ENCODE results near the gene THBS3.

Gene THBS3

DNA sequence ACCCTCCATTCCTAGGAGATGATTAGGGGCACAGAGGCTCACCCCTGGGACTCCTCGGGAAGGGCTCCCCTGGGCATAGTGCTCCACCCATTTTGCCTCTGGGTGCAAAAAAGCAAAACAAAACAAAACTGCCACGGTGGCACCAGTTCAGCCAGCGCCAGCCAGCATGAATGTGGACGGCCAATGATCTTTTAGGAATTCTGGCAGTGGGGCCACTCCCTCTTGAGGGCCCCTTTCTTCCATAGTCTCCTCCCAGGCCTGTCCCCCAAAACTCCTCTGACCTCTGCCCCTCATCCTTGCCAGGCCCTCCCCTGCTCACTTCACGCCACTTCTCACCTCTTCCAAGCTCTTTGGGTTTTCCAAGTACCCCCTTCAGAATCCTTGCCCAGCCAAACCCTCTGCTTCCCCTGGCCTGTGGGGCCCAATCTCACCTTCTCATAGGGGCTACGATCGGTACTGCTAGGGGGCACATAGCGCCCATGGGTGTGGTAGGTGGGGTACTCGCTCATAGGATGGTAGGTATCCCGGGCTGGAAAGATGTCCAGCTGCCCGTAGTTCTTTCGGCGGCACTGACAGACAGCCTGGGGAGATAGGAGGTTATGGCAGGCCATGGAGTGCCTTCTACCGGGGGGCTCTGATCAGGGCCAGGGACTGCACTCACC, 20.8 kb downstream of the THBS3 start:
- no peak for DNase-seq

DNA sequence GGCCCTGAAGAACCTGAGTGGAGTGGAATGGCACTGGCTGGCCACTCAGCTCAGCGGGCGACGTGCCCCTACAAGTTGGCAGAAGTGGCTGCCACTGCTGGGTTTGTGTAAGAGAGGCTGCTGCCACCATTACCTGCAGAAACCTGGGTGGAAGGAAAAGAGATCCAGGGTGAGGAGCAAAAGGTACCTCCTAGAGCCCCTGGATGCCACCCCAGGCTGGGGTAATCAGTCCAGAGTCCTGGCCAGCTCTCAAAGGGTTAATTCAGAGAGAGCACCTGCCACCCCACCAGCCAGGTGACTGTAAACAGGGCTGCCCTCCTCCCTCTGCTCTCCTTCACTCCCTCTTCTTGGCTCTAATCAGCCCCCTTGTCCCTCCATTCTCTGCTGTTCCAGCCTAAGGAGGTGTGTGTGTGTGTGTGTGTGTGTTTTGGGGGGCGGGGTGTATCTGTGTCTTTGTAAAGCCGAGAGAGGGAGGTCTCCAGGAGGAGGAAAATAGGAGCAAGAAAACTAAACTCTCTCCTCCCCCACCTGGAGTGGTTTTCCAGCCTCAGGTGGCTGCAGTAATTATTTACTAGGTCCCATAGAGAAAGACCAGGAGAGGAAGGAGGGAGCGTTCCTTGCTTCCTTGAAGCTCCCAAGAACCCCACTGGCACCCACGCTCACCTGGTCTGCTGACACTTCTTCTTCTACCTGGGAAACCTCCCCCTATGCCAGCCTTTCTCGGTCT, 21.5 kb downstream of the THBS3 start:
- DNase-seq: peak; percentile 64

DNA sequence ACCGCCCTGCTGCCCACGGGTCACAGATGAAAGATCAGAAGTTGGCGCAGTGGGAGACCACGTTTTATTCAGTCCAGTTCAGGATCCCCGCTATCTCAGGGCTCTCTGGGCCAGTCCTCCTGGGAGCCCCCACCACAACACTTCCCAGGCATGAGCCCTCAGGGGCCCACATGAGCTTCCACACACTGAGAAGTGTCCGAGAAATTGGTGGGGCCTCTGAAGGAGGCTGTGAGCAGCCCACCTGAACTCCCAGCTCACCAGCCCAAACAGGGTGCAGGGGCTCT, 22.0 kb downstream of the THBS3 start:
- no peak for DNase-seq

DNA sequence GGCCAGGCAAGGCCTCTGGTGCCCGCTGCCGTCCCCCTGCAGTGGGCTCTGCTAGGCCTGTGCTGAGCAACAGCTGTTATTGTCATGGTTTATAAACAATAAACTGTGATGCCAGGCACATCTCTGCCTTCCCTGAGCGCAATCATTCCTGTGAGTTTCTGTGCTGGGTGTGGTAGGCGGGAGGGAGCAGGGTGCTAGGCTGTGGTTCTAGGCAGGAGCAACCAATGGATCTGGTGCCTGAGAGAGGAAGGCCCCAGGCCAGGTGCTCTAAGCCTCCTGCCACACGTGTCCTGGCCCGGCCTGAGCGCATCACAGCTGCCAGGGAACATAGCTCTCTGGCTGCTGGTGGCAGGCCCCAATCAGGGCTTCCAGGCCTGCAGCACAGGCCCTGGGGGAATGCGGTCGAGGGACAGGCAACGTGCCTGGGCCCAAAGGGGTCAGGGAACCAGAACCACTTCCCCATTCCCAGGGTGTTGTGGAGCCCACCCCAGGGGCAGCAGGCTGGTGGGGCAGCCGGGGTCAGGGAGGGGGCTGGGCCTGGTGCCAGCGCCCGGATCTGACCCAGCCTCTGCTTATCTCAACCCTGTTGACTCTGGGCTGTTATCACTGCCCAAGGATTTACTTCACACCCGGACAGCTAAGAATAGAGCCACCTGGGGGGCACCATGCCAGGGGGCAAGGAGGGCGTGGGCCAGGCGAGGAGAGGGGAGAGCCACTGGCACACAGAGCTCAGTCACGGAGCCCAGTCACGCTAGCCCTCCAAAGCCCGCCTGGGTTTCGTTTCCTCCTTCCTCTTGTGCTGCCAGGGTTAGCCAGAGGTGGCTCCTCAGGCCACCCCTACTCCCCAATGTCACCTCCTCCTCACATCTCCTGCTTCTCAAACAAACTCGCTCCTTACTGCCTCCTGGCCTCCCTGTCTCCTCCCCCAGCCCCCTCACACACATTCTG, 22.6 kb downstream of the THBS3 start:
- DNase-seq: no peak

DNA sequence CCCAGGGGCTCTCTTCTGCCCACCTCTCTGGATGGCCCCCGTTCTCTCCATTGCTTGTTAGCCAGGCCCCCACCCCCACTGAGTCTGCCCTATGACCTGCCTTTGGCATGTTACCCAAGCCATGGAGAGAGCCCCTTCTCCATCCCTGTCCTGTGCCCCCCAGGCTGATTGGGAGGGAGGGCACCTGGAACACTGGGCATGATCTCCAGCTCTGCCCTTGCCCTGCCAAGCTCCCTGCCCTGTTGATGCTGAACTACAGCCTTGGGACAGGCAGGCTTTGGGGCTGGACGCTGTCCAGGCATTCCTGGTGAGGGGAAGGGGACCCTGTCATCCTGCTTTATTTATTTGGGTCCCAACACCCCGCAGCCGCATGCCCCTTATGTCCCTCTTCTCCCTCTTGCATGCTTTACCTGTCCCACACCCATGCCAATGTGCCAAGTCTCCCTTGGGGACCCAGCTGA, 23.3 kb downstream of the THBS3 start:
- DNase-seq: no peak

DNA sequence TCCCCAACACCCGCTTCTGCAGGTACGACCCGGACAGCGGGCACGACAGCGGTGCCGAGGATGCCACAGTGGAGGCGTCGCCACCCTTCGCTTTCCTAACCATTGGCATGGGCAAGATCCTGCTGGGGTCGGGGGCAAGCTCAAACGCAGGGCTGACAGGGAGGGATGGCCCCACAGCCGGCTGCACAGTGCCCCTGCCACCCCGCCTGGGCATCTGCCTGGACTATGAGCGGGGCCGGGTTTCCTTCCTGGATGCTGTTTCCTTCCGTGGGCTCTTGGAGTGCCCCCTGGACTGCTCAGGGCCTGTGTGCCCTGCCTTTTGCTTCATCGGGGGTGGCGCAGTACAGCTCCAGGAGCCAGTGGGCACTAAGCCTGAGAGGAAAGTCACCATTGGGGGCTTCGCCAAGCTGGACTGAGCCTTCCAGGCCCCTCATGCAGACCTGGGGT, 23.9 kb downstream of the THBS3 start:
- no peak for DNase-seq

DNA sequence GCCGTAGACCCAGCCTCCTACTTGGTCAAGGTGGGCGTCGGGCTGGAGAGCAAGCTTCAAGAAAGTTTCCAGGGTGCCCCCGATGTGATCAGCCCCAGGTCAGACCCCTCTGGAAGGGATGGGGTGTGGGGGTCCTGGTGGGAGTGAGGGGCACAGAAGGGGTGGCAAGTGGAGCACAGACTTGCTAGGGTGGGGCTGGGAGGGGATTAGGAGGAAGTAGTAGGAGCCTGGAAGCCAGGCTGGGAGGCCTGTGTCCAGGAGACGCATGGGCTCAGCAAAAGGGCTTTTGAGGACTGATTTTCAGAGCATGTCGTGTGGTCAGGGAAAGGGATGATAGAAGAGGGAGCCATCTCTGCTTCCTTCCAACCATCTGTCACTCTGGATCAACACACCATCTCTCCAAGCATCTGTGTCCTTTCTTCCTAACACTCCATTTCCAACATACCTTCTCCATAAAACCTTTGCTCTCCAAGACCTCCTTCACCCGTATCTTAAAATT, 25.6 kb downstream of the THBS3 start:
- no peak for DNase-seq

DNA sequence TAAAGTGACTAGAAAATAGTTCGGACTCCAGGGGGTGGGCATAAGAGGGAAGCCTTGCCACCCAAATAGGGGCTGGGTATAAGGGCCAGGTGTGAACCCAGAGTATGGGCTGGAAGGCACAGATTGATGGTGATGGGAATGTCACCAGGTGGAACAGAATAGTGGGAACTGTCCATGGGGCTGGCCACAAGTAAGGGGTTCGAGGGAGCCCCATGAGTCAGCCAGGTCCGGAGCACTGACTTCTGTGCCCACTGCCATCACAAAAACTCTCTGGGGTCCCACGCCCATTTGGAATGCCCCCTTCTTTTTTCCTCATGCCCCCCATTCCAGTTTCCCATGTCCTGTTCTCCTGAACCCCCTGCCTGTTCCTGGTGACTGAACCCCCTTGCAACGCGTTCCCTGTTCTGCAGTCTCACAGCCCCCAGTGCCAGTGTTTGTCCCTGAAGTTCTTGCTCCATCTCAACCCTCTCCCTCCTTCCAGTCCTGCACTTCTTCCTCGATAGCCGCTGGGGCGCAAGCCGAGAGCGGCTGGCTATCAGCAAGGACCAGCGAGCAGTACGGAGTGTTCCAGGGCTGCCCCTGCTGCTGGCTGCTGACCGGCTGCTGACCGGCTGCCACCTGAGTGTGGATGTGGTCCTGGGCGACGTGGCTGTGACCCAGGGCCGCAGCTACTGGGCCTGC, 26.2 kb downstream of the THBS3 start:
- DNase-seq: no peak

DNA sequence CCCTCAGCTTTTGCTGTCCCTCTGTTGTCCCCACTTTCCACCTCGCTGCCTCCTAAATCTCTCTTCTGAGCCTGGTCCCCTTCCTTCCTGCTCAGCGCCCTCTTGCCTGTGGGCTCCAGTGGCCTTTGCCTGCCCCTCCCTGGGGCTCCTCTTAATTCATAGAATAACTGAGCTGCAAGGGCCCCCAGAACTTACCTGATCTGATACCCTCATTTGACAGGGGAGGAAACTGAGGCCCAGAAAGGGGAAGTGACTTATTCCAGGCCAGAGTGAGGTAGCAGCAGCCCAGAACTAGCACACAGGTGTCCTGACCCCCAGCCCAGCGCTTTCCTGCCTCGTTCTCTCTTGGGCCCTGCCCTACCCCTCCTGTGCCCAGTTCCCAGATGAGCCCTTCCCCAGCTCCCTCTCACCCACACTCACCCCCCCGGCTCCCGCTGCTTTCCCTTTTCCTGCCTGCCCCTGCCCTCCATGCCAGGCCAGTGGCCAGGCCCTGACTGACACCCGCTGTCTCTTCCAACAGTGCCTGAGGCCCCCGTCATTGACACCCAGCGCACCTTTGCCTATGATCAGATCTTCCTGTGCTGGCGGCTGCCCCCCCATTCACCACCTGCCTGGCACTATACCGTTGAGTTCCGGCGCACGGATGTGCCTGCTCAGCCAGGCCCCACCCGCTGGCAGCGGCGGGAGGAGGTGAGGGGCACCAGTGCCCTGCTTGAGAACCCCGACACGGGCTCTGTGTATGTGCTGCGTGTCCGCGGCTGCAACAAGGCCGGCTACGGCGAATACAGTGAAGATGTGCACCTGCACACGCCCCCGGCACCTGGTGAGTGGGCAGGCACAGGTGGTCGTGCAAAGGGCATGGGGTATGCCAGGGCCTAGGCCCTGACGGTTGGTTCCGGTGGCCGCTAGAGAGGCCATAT, 28.3 kb downstream of the THBS3 start:
- no peak for DNase-seq

DNA sequence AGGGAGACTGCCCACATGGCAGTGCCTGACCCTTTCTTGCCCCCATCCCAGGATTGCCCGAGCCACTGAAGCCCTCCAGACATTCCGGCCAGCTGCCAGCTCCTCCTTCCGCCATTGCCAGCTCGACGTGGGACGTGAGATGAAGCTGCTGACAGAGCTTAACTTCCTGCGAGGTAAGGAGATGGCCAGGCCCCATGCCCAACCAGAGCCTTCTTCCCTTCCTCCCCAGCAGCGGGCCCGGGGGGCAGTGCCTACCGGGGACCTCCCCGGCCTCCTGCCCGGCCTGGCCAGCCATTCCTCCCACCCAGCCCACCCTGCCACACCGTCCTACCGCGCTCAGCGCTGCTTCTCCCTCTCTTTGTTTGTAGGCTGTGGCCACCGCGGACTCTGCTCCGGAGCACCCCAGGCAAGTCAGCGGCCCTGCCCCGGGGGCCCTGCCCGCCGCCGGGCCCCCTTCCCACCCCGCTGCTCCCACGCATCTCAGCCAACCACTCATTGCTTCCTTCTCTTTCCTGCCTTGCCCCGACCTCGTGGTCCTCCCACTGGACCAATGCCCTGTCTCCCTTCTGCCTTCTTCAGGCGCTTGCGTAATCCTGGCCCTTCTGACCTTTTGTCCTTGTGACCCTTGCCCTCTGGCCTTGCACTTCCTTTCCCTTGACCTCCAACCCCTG, 29.1 kb downstream of the THBS3 start:
- no peak for DNase-seq

DNA sequence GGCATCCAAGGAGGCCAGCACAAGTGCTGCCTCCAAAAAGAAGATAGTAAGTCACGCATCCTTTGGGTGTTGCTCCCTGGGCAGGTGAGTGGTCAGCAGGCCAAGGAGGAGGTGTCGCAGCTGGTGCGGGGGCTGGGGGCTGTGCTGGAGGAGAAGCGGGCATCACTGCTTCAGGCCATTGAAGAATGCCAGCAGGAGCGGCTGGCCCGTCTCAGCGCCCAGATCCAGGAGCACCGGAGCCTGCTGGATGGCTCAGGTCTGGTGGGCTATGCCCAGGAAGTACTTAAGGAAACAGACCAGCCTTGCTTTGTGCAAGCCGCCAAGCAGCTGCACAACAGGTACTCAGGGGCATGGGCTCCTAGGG, 29.8 kb downstream of the THBS3 start:
- no peak for DNase-seq

DNA sequence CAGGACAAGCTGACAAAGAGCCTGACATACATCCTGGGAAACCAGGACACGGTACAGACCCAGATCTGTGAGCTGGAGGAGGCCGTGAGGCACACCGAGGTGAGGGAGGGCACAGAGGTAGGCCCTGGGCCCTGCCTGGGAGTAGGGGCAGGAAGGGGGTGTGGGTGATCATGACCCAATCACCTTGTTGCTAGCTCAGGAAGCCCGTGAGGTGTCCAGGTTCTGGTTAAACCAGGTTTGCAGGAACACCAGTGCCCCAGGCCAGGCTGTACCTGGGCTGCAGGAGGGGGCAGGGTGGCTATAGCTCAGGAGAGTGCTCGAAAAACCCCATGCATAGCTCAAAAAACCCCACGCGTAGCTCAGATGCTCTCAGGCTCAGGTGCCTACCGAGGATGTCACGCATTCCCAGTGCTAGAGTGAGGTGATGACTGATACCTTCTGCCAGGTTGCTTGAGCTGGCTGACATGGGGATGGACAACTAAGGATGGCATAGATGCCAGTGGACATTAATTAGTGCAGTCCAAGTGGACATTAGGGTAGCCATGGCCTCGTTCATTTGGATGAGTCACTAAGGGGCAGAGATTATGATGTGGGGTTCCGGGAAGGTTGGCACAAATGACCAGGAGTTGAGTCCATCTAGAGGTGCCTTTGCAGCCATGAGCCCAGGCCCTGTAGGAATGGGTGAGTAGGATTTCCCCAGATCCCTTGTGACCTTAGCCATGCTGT, 30.3 kb downstream of the THBS3 start:
- no peak for DNase-seq

DNA sequence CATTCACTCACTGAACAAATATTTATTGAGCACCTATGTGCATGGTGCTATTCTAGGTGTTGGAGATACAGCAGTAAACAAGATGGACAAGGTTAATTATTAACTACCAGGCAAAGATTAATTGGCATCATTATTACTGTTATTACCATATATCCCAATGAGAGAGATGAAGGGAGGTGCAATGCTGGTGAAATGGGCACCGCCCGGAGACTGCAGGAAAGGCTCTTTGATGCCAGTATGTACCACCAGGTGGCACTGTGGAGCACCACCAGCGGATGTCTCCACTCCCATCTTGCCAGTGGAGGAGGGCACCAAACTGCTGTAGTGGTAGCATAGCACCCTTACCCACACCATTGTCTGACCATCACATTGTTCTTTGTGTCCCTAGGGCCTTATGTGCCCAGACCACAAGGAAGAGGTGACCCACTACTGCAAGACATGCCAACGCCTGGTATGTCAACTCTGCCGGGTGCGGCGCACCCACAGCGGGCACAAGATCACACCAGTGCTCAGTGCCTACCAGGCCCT, 31.1 kb downstream of the THBS3 start:
- peak; percentile 74 for DNase-seq

DNA sequence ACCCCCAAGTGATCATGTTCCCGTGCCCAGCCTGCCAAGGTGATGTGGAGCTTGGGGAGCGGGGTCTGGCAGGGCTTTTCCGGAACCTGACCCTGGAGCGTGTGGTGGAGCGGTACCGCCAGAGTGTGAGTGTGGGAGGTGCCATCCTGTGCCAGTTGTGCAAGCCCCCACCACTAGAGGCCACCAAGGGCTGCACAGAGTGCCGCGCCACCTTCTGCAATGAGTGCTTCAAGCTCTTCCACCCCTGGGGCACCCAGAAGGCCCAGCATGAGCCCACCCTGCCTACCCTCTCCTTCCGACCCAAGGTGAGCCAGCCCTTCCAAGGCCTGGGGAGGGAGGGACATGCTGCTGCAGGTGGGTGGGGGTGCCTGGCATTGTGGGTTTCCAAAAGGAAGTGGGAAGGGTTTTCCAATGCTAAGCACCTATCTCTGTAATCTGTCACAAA, 31.7 kb downstream of the THBS3 start:
- no peak for DNase-seq

DNA sequence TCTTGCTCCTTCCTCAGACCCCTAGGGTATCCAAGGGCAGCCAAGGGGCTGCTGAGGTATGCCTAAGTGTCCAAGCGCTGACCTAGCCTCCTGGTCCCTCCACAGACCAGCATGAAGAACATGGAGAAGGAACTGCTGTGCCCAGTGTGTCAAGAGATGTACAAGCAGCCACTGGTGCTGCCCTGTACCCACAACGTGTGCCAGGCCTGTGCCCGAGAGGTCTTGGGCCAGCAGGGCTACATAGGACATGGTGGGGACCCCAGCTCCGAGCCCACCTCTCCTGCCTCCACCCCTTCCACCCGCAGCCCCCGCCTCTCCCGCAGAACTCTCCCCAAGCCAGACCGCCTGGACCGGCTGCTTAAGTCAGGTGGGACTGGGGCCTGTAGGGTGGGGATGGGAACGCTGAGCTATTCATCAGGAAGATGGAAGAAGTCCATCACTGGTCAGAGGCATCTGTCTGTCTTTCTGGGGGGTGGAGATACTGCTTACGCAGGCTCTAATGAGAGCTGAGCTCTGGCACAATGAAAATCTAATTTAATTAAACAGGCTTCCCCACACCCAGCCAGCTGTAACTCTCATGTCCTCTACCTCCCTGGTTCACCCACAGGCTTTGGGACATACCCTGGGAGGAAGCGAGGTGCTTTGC, 32.3 kb downstream of the THBS3 start:
- DNase-seq: no peak

DNA sequence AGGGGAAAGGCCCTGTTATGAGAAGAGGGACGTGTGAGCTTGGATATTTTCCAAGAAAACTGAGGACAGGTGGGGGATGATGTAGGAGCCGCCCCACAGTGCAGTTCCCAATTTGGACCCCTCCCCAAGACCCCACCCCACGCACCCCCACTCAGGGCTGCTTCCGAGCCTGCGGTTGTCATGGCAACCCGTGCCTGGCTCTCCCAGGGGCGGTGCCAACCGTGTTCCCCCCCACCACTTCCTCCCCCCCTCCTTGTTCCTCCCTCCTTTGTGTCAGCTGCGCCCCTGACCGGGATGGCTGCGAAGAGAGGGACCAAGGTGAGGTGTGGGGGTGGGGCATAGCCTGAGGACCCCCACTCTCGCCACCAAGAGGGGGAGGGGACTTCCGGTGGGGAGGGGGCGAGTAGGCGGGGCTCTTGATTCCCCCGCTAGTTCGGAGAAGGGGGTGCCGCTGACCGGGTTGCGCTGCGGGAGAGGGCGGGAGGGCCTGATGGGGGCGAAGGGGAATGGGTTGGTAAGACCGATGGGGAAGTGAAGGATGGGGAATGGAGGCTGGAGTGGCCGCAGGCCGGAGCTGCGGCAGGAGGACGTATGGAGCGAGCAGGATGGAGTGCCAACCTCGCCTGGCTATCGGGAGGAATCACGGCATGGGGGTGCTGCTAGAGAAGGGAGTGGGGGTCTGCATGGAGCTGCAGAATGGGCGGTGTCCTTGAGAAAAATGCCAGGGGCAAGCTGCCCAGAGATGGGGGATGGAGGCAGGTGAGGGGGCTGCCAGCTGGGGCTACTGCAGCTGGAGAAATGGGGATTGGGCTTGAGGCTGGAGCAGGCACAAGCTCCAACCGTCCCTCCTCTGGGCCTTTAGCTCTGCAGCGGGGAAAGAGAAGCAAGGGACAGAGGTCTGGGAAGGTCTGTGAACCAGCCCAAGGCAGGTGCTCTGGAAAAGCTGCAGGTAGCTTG, 33.1 kb downstream of the THBS3 start:
- DNase-seq: peak; percentile 48

DNA sequence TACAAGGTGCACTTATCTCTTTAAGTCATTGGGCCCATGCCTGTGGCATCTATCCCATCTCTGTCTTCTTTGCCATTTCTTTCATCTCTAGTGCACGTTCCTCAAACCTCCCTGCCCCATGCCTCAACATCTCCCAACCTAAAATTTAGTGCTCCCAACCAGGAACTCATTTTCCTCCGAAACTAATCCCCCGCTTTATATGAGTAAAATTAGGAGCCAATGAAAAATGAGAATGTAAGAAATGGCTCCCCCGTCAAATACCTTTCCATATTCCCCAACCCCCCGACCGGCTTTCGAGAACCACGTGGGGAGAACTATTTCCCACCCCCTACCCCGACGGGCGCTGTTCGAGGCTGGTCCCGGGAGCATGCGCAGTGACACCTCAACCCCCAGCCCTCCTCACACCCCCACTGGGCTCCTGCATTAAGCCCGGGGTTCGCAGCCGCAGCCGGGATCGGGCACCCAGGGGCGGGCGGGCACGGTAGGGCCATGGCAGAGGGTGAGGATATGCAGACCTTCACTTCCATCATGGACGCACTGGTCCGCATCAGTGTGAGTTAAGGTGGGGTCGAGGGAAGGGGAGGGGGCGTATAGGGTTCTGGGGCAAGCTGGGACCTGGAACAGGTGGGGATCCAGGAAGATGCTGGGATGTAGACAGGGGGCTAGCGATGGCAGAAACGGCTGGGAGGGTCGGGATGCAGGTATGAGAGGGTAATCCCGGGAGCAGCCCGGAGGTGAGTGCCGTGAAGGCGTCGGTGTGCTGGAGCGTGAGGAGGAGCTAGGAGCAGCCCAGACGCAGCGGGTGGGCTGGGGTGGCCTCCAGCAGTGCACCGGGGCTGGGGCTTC, 34.0 kb downstream of the THBS3 start, which contains the start of gene TRIM46:
Gene TRIM46, plus strand, starts transcription at position 372 of the 846 bp plus-strand sequence. Its CDS starts 118 bp downstream, at position 490.
- peak; percentile 58 for DNase-seq
